Measurements from ENCODE around the gene COPE. TPM values are rescaled to one million over a fixed set of nuclear protein-coding genes. Genes with fewer than 3 reads are reported as not detected.
"Not testable (repeated sequence)": the region's sequence is repeated elsewhere in the genome, so short reads cannot be mapped to it uniquely, and the experiment has no call there.

The COPE gene
- total RNA-seq, 1 experiment from 2014 or later, result 207 TPM

GRCh38 chr19:18960370-18960769 lies 41.2 kb upstream of the COPE start:
- Mint-ChIP-seq H3K4me1 (ENCODE audit: low read depth, unreplicated experiment) (peaks cover 7% of the 10 kb centered on the region), H3K27ac (ENCODE audit: unreplicated experiment) (no peak overlapping the region), H3K4me3 (ENCODE audit: unreplicated experiment) (no peak overlapping the region), H3K9me3 (ENCODE audit: unreplicated experiment) (peaks cover 1% of the 10 kb centered on the region), H3K36me3 (ENCODE audit: insufficient read depth, unreplicated experiment) (no peaks in the 10 kb centered on the region), H3K27me3 (ENCODE audit: insufficient read depth, unreplicated experiment) (peaks cover 2% of the 10 kb centered on the region)
- CTCF ChIA-PET, result interaction anchor here (0.7 kb wide), 1 partner anchor 65 kb away, joined by 3 read pairs; no protein-coding TSS in a partner anchor
- no TSS peak for BruUV-seq (replicated peaks)
- DNase-seq, result no peak
- Histone ChIP-seq H3K36me3 (ENCODE audit: control insufficient read depth, insufficient read depth, low read length) (no peaks in the 10 kb centered on the region), H3K9me3 (no peaks in the 10 kb centered on the region), H3K4me3 (ENCODE audit: low read depth, low read length) (no peak overlapping the region), H3K4me1 (no peaks in the 10 kb centered on the region), H3K27me3 (replicated peaks; ENCODE audit: control insufficient read depth, insufficient read depth, low read length) (no peaks in the 10 kb centered on the region)
- POLR2A ChIA-PET, result no interaction called here
- intact Hi-C loops (cut with micrococcal nuclease; ENCODE audit: unreplicated experiment), result no loop called here
- TF ChIP-seq CTCF (IDR thresholded peaks at IDR 0.05; ENCODE audit: insufficient read depth in 1 of 2, low read depth in 1 of 2, low read length in 1 of 2, severe bottlenecking in 1 of 2, unreplicated experiment in 1 of 2), result no peak

- no peak for TF ChIP-seq CTCF (IDR thresholded peaks at IDR 0.05; ENCODE audit: insufficient read depth in 1 of 2, low read depth in 1 of 2, low read length in 1 of 2, severe bottlenecking in 1 of 2, unreplicated experiment in 1 of 2)
- Mint-ChIP-seq H3K27me3 (ENCODE audit: insufficient read depth, unreplicated experiment) (peaks cover 2% of the 10 kb centered on the region), H3K36me3 (ENCODE audit: insufficient read depth, unreplicated experiment) (no peaks in the 10 kb centered on the region), H3K4me3 (ENCODE audit: unreplicated experiment) (no peak overlapping the region), H3K4me1 (ENCODE audit: low read depth, unreplicated experiment) (no peaks in the 10 kb centered on the region), H3K27ac (ENCODE audit: unreplicated experiment) (no peak overlapping the region), H3K9me3 (ENCODE audit: unreplicated experiment) (peaks cover 11% of the 10 kb centered on the region)
- Histone ChIP-seq H3K27me3 (replicated peaks; ENCODE audit: control insufficient read depth, insufficient read depth, low read length) (no peaks in the 10 kb centered on the region), H3K9me3 (no peaks in the 10 kb centered on the region), H3K4me1 (no peaks in the 10 kb centered on the region), H3K4me3 (ENCODE audit: low read depth, low read length) (no peak overlapping the region), H3K36me3 (ENCODE audit: control insufficient read depth, insufficient read depth, low read length) (no peaks in the 10 kb centered on the region)
- ChIA-PET CTCF (no interaction called here), POLR2A (no interaction called here)
- intact Hi-C loops (cut with micrococcal nuclease; ENCODE audit: unreplicated experiment), result no loop called here
- no peak for DNase-seq
- BruUV-seq (replicated peaks), result no TSS peak
These were observed 35.9 kb upstream of the COPE start for GRCh38 chr19:18955042-18955441.

GRCh38 chr19:18954094-18954493 lies 34.9 kb upstream of the COPE start:
- H3K4me3 ChIP-seq (ENCODE audit: low read depth, low read length), result no peak overlapping the region
- TF ChIP-seq CTCF (IDR thresholded peaks at IDR 0.05; ENCODE audit: insufficient read depth in 1 of 2, low read depth in 1 of 2, low read length in 1 of 2, severe bottlenecking in 1 of 2, unreplicated experiment in 1 of 2), result no peak
- Mint-ChIP-seq H3K36me3 (ENCODE audit: insufficient read depth, unreplicated experiment) (no peaks in the 10 kb centered on the region), H3K27me3 (ENCODE audit: insufficient read depth, unreplicated experiment) (peaks cover 2% of the 10 kb centered on the region), H3K9me3 (ENCODE audit: unreplicated experiment) (peaks cover 11% of the 10 kb centered on the region), H3K4me3 (ENCODE audit: unreplicated experiment) (no peak overlapping the region), H3K4me1 (ENCODE audit: low read depth, unreplicated experiment) (no peaks in the 10 kb centered on the region), H3K27ac (ENCODE audit: unreplicated experiment) (no peak overlapping the region)
- no peaks in the 10 kb centered on the region for H3K36me3 ChIP-seq (ENCODE audit: control insufficient read depth, insufficient read depth, low read length)
- H3K9me3 ChIP-seq, result no peaks in the 10 kb centered on the region
- ChIA-PET CTCF (no interaction called here), POLR2A (no interaction called here)
- no peak for DNase-seq
- no TSS peak for BruUV-seq (replicated peaks)
- H3K4me1 ChIP-seq, result no peaks in the 10 kb centered on the region
- H3K27me3 ChIP-seq (replicated peaks; ENCODE audit: control insufficient read depth, insufficient read depth, low read length), result no peaks in the 10 kb centered on the region
- intact Hi-C loops (cut with micrococcal nuclease; ENCODE audit: unreplicated experiment), result no loop called here

- H3K4me1 Mint-ChIP-seq (ENCODE audit: low read depth, unreplicated experiment); H3K4me3 ChIP-seq (ENCODE audit: low read depth, low read length); H3K27ac Mint-ChIP-seq (ENCODE audit: unreplicated experiment); POLR2A ChIA-PET; BruUV-seq (replicated peaks); H3K4me1 ChIP-seq; H3K36me3 Mint-ChIP-seq (ENCODE audit: insufficient read depth, unreplicated experiment); H3K27me3 Mint-ChIP-seq (ENCODE audit: insufficient read depth, unreplicated experiment); intact Hi-C loops (cut with micrococcal nuclease; ENCODE audit: unreplicated experiment); CTCF ChIA-PET; H3K27me3 ChIP-seq (replicated peaks; ENCODE audit: control insufficient read depth, insufficient read depth, low read length); H3K9me3 ChIP-seq; DNase-seq; H3K4me3 Mint-ChIP-seq (ENCODE audit: unreplicated experiment); H3K36me3 ChIP-seq (ENCODE audit: control insufficient read depth, insufficient read depth, low read length): not testable (repeated sequence)
- peaks cover 11% of the 10 kb centered on the region for H3K9me3 Mint-ChIP-seq (ENCODE audit: unreplicated experiment)
These were observed 33.3 kb upstream of the COPE start for GRCh38 chr19:18952364-18953003.

Data from Caco-2 (cell line).